Stomach (tissue), 4 donors: ENCODE results near the gene TMEM119.

Experiments used
- POLR2A ChIP-seq, 4 donors: fragments of 450-650 bp; IDR thresholded peaks; one replicate each; pipeline ENCODE4 v1.6.1; 2016; ENCODE audit warnings: antibody characterized with exemption in 4 of 4, control low read depth in 2 of 4, mild to moderate bottlenecking in 1 of 4, moderate library complexity in 1 of 4
- POLR2AphosphoS5 ChIP-seq, 3 donors: sonication (generic); formaldehyde crosslinking; IDR thresholded peaks; one replicate each; pipeline ENCODE4 v1.6.1; 2016; ENCODE audit warnings: antibody characterized with exemption in 3 of 3
- TF ChIP-seq, protein P1 (sequence below), 7 experiments: fragments of 450-650 bp in 4 of 7; fragments of 200-600 bp in 3 of 7; sonication (generic) in 3 of 7; IDR thresholded peaks; one replicate each; pipeline ENCODE4 v1.5.1; 2016 to 2019; ENCODE audit warnings: antibody characterized with exemption in 7 of 7, control low read depth in 2 of 7, mild to moderate bottlenecking in 1 of 7

DNA sequence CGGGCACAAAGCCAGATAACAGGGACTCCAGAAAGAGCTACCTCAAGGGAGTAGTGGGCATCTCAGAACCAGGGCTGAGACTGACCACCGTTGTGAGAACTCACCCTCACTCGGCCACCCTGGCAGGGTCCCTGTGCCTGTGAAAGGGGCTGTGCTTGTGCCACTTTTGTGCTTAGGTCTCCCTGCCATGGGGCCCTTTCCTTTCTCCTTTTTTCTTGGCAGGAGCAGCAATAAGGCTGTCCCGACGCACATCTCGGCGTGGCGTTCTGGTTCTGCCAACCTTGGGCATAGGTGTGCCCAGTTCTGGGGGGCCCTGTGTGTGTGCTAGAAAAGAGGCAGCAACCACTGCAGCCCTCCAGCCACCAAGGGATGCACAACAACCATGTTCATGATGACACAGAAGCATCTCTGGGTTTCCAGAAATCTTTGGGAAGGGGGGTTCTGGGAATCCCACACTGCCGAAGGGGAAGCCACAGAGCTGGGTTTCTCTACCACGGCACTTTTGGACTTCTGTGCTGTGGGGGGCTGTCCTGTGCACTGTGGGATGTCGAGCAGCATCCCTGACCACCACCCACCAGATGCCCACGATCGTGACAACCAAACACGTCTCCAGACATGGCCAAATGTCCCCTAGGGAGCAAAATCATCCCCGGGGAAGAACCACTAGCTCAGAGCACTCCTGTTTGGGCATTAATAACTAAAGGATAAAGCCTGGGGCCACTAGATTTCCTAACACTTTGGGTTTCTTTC lies 13.1 kb upstream of the TMEM119 start:
- TF ChIP-seq, protein P1, sequence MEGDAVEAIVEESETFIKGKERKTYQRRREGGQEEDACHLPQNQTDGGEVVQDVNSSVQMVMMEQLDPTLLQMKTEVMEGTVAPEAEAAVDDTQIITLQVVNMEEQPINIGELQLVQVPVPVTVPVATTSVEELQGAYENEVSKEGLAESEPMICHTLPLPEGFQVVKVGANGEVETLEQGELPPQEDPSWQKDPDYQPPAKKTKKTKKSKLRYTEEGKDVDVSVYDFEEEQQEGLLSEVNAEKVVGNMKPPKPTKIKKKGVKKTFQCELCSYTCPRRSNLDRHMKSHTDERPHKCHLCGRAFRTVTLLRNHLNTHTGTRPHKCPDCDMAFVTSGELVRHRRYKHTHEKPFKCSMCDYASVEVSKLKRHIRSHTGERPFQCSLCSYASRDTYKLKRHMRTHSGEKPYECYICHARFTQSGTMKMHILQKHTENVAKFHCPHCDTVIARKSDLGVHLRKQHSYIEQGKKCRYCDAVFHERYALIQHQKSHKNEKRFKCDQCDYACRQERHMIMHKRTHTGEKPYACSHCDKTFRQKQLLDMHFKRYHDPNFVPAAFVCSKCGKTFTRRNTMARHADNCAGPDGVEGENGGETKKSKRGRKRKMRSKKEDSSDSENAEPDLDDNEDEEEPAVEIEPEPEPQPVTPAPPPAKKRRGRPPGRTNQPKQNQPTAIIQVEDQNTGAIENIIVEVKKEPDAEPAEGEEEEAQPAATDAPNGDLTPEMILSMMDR (IDR thresholded peaks at IDR 0.05), result no peak
- TF ChIP-seq POLR2AphosphoS5 (IDR thresholded peaks at IDR 0.05) (no peak), POLR2A (IDR thresholded peaks at IDR 0.05) (no peak)
